HG02981 (cell line): ENCODE measurements around the gene KIR2DL1.
"Not testable (repeated sequence)": the region's sequence is repeated elsewhere in the genome, so short reads cannot be mapped to it uniquely, and the experiment has no call there.

Experiments used
- ATAC-seq: cut with Tn5 transposase; IDR thresholded peaks from one replicate; pipeline ENCODE4 v1.9.1; 2021; ENCODE audit warnings: mild to moderate bottlenecking, moderate library complexity; ENCODE audit not compliant: unreplicated experiment

Gene KIR2DL1

GRCh38 chr19:54771018-54771960, 1.7 kb downstream of the KIR2DL1 start:
- not testable (repeated sequence) for ATAC-seq

GRCh38 chr19:54772666-54773065, 3.1 kb downstream of the KIR2DL1 start:
- not testable (repeated sequence) for ATAC-seq

- ATAC-seq: not testable (repeated sequence)
Measured at GRCh38 chr19:54775095-54775815, 5.7 kb downstream of the KIR2DL1 start.

GRCh38 chr19:54775830-54776229, 6.2 kb downstream of the KIR2DL1 start:
- not testable (repeated sequence) for ATAC-seq

- not testable (repeated sequence) for ATAC-seq
Measured at GRCh38 chr19:54777851-54778250, 8.3 kb downstream of the KIR2DL1 start.

- not testable (repeated sequence) for ATAC-seq
Measured at GRCh38 chr19:54778896-54779295, 9.3 kb downstream of the KIR2DL1 start.

- not testable (repeated sequence) for ATAC-seq
Measured at GRCh38 chr19:54782916-54783315, 13.3 kb downstream of the KIR2DL1 start.

- ATAC-seq: not testable (repeated sequence)
Measured at GRCh38 chr19:54786091-54786723, 16.6 kb downstream of the KIR2DL1 start.

- ATAC-seq: not testable (repeated sequence)
Measured at GRCh38 chr19:54788154-54788553, 18.6 kb downstream of the KIR2DL1 start.

- ATAC-seq: no peak
Measured at GRCh38 chr19:54790711-54791110, 21.1 kb downstream of the KIR2DL1 start.

- no peak for ATAC-seq
Measured at GRCh38 chr19:54791476-54791875, 21.9 kb downstream of the KIR2DL1 start.

GRCh38 chr19:54792814-54793213, 23.2 kb downstream of the KIR2DL1 start:
- ATAC-seq: no peak

GRCh38 chr19:54795758-54796157, 26.2 kb downstream of the KIR2DL1 start:
- ATAC-seq: no peak

- no peak for ATAC-seq
Measured at GRCh38 chr19:54803410-54803809, 33.8 kb downstream of the KIR2DL1 start, which contains the start of gene KIR2DL4. Gene KIR2DL4, plus strand, starts transcription at chr19:54803610. Its CDS starts 42 bp downstream, at chr19:54803652.

- ATAC-seq: no peak
Measured at GRCh38 chr19:54804101-54804500, 34.5 kb downstream of the KIR2DL1 start.

- ATAC-seq: no peak
Measured at GRCh38 chr19:54804571-54804970, 35.0 kb downstream of the KIR2DL1 start.

GRCh38 chr19:54805665-54806515, 36.3 kb downstream of the KIR2DL1 start:
- no peak for ATAC-seq

GRCh38 chr19:54806516-54806838, 36.9 kb downstream of the KIR2DL1 start:
- ATAC-seq: no peak

- not testable (repeated sequence) for ATAC-seq
Measured at GRCh38 chr19:54814571-54814970, 45.0 kb downstream of the KIR2DL1 start.

- ATAC-seq: not testable (repeated sequence)
Measured at GRCh38 chr19:54816251-54816650, 46.7 kb downstream of the KIR2DL1 start, which contains the start of gene KIR3DL1. Gene KIR3DL1, plus strand, starts transcription at chr19:54816468.
